Mononuclear cell (primary cell): Measurements from ENCODE around the gene INPP5D. TPM values are rescaled to one million over a fixed set of nuclear protein-coding genes. Genes with fewer than 3 reads are reported as not detected.

Experiments used
- H3K27me3 ChIP-seq: 2 replicates; pipeline ENCODE4 v1.6.0; 2011; ENCODE audit warnings: low read length, control low read depth; ENCODE audit not compliant: insufficient read depth
- H3K4me1 ChIP-seq: 2 replicates; pipeline ENCODE4 v1.5.1; 2011; ENCODE audit warnings: mild to moderate bottlenecking, low read length, control low read depth; ENCODE audit not compliant: insufficient read depth
- H3K4me3 ChIP-seq: 2 replicates; pipeline ENCODE4 v1.5.1; 2011; ENCODE audit warnings: mild to moderate bottlenecking, low read length, moderate library complexity
- H3K9me3 ChIP-seq: 2 replicates; pipeline ENCODE4 v1.5.1; 2011; ENCODE audit warnings: low read depth, mild to moderate bottlenecking, control low read depth, low read length
- total RNA-seq: library from RNA; depleted of rRNA; stranded (reverse); fragments of >200 nt; gene quantifications from one replicate; pipeline ENCODE4 v1.2.3, GENCODE V29; 2012

INPP5D gene
- total RNA-seq, 1 donor: 122 TPM

GRCh38 chr2:233130481-233131020, 70.4 kb downstream of the INPP5D start:
- no peaks in the 10 kb centered on the region for H3K27me3 ChIP-seq
- peaks cover 11% of the 10 kb centered on the region for H3K4me1 ChIP-seq
- H3K4me3 ChIP-seq: no peak overlapping the region
- no peaks in the 10 kb centered on the region for H3K9me3 ChIP-seq

- Histone ChIP-seq H3K4me3 (no peak overlapping the region), H3K9me3 (no peaks in the 10 kb centered on the region), H3K27me3 (no peaks in the 10 kb centered on the region), H3K4me1 (peaks cover 11% of the 10 kb centered on the region)
Measured at GRCh38 chr2:233131936-233132720, 72.0 kb downstream of the INPP5D start.

- H3K9me3 ChIP-seq: no peaks in the 10 kb centered on the region
- H3K4me1 ChIP-seq: peaks cover 11% of the 10 kb centered on the region
Measured at GRCh38 chr2:233133239-233133638, 73.1 kb downstream of the INPP5D start.

GRCh38 chr2:233135421-233135820, 75.3 kb downstream of the INPP5D start:
- Histone ChIP-seq H3K4me3 (no peak overlapping the region), H3K9me3 (no peaks in the 10 kb centered on the region), H3K27me3 (no peaks in the 10 kb centered on the region), H3K4me1 (no peaks in the 10 kb centered on the region)

More at GRCh38 chr2:233133239-233133638, 73.1 kb downstream of the INPP5D start:
- Histone ChIP-seq H3K4me3 (no peak overlapping the region), H3K27me3 (no peaks in the 10 kb centered on the region)

GRCh38 chr2:233137040-233137439, 76.9 kb downstream of the INPP5D start:
- H3K4me3 ChIP-seq: no peak overlapping the region
- peaks cover 14% of the 10 kb centered on the region for H3K4me1 ChIP-seq
- no peaks in the 10 kb centered on the region for H3K27me3 ChIP-seq
- no peaks in the 10 kb centered on the region for H3K9me3 ChIP-seq

- H3K27me3 ChIP-seq: no peaks in the 10 kb centered on the region
- H3K4me3 ChIP-seq: no peak overlapping the region
- no peaks in the 10 kb centered on the region for H3K9me3 ChIP-seq
- peaks cover 23% of the 10 kb centered on the region for H3K4me1 ChIP-seq
Measured at GRCh38 chr2:233140077-233140585, 80.0 kb downstream of the INPP5D start.

- Histone ChIP-seq H3K4me1 (peaks cover 23% of the 10 kb centered on the region), H3K4me3 (no peak overlapping the region), H3K27me3 (no peaks in the 10 kb centered on the region), H3K9me3 (no peaks in the 10 kb centered on the region)
Measured at GRCh38 chr2:233140978-233141377, 80.8 kb downstream of the INPP5D start.

GRCh38 chr2:233141901-233142300, 81.8 kb downstream of the INPP5D start:
- H3K9me3 ChIP-seq: no peaks in the 10 kb centered on the region
- H3K4me3 ChIP-seq: no peak overlapping the region
- H3K4me1 ChIP-seq: peaks cover 23% of the 10 kb centered on the region
- no peaks in the 10 kb centered on the region for H3K27me3 ChIP-seq

GRCh38 chr2:233142355-233142897, 82.3 kb downstream of the INPP5D start:
- Histone ChIP-seq H3K27me3 (no peaks in the 10 kb centered on the region), H3K9me3 (no peaks in the 10 kb centered on the region), H3K4me1 (peaks cover 23% of the 10 kb centered on the region), H3K4me3 (no peak overlapping the region)

GRCh38 chr2:233143700-233144331, 83.7 kb downstream of the INPP5D start:
- Histone ChIP-seq H3K4me3 (no peak overlapping the region), H3K27me3 (no peaks in the 10 kb centered on the region), H3K9me3 (no peaks in the 10 kb centered on the region), H3K4me1 (peaks cover 23% of the 10 kb centered on the region)

GRCh38 chr2:233145726-233146125, 85.6 kb downstream of the INPP5D start:
- Histone ChIP-seq H3K9me3 (no peaks in the 10 kb centered on the region), H3K4me1 (peaks cover 22% of the 10 kb centered on the region), H3K27me3 (no peaks in the 10 kb centered on the region), H3K4me3 (no peak overlapping the region)

GRCh38 chr2:233146194-233146593, 86.1 kb downstream of the INPP5D start:
- H3K27me3 ChIP-seq: no peaks in the 10 kb centered on the region
- no peak overlapping the region for H3K4me3 ChIP-seq
- peaks cover 18% of the 10 kb centered on the region for H3K4me1 ChIP-seq
- H3K9me3 ChIP-seq: no peaks in the 10 kb centered on the region

GRCh38 chr2:233147136-233147828, 87.1 kb downstream of the INPP5D start:
- Histone ChIP-seq H3K4me1 (peaks cover 7% of the 10 kb centered on the region), H3K9me3 (no peaks in the 10 kb centered on the region), H3K27me3 (no peaks in the 10 kb centered on the region)

GRCh38 chr2:233147829-233148167, 87.7 kb downstream of the INPP5D start:
- peaks cover 1% of the 10 kb centered on the region for H3K4me1 ChIP-seq
- no peak overlapping the region for H3K4me3 ChIP-seq
- no peaks in the 10 kb centered on the region for H3K27me3 ChIP-seq
- no peaks in the 10 kb centered on the region for H3K9me3 ChIP-seq

More at GRCh38 chr2:233147136-233147828, 87.1 kb downstream of the INPP5D start:
- H3K4me3 ChIP-seq: no peak overlapping the region

GRCh38 chr2:233148354-233148753, 88.2 kb downstream of the INPP5D start:
- Histone ChIP-seq H3K4me3 (no peak overlapping the region), H3K4me1 (no peaks in the 10 kb centered on the region), H3K9me3 (no peaks in the 10 kb centered on the region)

More at GRCh38 chr2:233148354-233148753, 88.2 kb downstream of the INPP5D start:
- H3K27me3 ChIP-seq: no peaks in the 10 kb centered on the region
